ENCODE data around the gene ADAMTS12. TPM values are rescaled to one million over a fixed set of nuclear protein-coding genes. Genes with fewer than 3 reads are reported as not detected.

The ADAMTS12 gene
- total and polyA plus RNA-seq, 10 of the 15 experiments (the other 5 are each of a cell fraction or from before 2014, with no cell fraction given), result 0.11 to 35.8 (median 20.7) TPM

DNA sequence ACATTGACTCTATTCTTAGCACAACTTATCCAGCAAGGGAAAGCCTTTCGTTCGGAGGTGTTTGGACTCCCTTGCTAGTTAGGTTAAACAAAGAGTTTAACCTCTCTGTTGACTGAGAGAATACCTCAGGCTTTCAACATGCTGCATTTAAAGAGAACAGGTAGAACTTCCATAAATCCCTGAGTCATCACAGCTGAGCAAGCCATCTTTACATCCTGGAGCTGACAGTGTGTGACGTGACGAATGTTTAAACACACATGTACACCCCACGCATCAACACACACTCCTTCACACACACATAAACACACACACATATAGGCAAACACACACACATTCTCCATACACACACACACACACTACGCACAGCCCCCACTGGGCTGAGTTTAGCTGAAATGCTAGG lies 152.8 kb downstream of the ADAMTS12 start:
- no peak for ATAC-seq
- H3K27ac ChIP-seq (ENCODE audit: control insufficient read depth, insufficient read depth), result no peak overlapping the region
- H3K4me1 ChIP-seq (ENCODE audit: control insufficient read depth, insufficient read depth, low read length), result no peaks in the 10 kb centered on the region
- CTCF ChIA-PET, result no interaction called here
- in situ Hi-C loops (cut with MboI), result no loop called here
- no peaks in the 10 kb centered on the region for H3K36me3 ChIP-seq (ENCODE audit: control insufficient read depth in 2 of 2, insufficient read depth in 2 of 2, low read length in 1 of 2)
- no peaks in the 10 kb centered on the region for H3K9me3 ChIP-seq (replicated peaks; ENCODE audit: control insufficient read depth, insufficient read depth, low read length)
- POLR2A ChIA-PET, result no interaction called here
- H3K9ac ChIP-seq (ENCODE audit: control insufficient read depth, insufficient read depth, low read length), result no peak overlapping the region
- 78% methylated on average over 6 of the region's 6 CpGs for WGBS (ENCODE audit: insufficient coverage, insufficient replicate concordance, low lambda C conversion rate, missing lambda C conversion rate)
- SMC1A ChIA-PET (ENCODE audit: uncharacterized antibody, unreplicated experiment), result no interaction called here
- no peaks in the 10 kb centered on the region for H3K79me2 ChIP-seq (ENCODE audit: control insufficient read depth, insufficient read depth, low read length)
- H3K4me3 ChIP-seq, result no peak overlapping the region
- no peaks in the 10 kb centered on the region for H3K27me3 ChIP-seq (replicated peaks in 1 of 2; ENCODE audit: control insufficient read depth in 2 of 2, insufficient read depth in 2 of 2, low read length in 1 of 2)
- no TSS peak for BruUV-seq (replicated peaks)
- no peaks in the 10 kb centered on the region for H4K20me1 ChIP-seq (ENCODE audit: control insufficient read depth, insufficient read depth)
- RAD21 ChIA-PET (ENCODE audit: unreplicated experiment), result no interaction called here
- H2AFZ ChIP-seq (ENCODE audit: control insufficient read depth, low read depth, low read length), result no peak overlapping the region
- H3K4me2 ChIP-seq (ENCODE audit: control insufficient read depth, insufficient read depth), result no peak overlapping the region
- no peak for DNase-seq (ENCODE audit: low read depth, low spot score)
- no peak for FAIRE-seq
- intact Hi-C loops (cut with micrococcal nuclease; ENCODE audit: unreplicated experiment), result no loop called here
- no peak for TF ChIP-seq ZZZ3 (IDR thresholded peaks at IDR 0.05; ENCODE audit: control insufficient read depth, insufficient read length, low read depth)
- TF ChIP-seq YY1 (IDR thresholded peaks at IDR 0.05; ENCODE audit: low read depth, low read length), result no peak
- TF ChIP-seq, protein P1, sequence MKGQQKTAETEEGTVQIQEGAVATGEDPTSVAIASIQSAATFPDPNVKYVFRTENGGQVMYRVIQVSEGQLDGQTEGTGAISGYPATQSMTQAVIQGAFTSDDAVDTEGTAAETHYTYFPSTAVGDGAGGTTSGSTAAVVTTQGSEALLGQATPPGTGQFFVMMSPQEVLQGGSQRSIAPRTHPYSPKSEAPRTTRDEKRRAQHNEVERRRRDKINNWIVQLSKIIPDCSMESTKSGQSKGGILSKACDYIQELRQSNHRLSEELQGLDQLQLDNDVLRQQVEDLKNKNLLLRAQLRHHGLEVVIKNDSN (IDR thresholded peaks at IDR 0.05; ENCODE audit: borderline replicate concordance, extremely low read length, insufficient read depth, low read depth, low read length), result no peak
- TF ChIP-seq, protein P2, sequence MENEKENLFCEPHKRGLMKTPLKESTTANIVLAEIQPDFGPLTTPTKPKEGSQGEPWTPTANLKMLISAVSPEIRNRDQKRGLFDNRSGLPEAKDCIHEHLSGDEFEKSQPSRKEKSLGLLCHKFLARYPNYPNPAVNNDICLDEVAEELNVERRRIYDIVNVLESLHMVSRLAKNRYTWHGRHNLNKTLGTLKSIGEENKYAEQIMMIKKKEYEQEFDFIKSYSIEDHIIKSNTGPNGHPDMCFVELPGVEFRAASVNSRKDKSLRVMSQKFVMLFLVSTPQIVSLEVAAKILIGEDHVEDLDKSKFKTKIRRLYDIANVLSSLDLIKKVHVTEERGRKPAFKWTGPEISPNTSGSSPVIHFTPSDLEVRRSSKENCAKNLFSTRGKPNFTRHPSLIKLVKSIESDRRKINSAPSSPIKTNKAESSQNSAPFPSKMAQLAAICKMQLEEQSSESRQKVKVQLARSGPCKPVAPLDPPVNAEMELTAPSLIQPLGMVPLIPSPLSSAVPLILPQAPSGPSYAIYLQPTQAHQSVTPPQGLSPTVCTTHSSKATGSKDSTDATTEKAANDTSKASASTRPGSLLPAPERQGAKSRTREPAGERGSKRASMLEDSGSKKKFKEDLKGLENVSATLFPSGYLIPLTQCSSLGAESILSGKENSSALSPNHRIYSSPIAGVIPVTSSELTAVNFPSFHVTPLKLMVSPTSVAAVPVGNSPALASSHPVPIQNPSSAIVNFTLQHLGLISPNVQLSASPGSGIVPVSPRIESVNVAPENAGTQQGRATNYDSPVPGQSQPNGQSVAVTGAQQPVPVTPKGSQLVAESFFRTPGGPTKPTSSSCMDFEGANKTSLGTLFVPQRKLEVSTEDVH (IDR thresholded peaks at IDR 0.05; ENCODE audit: low read depth, partially characterized antibody), result no peak
- TF ChIP-seq ZBED1 (IDR thresholded peaks at IDR 0.05; ENCODE audit: borderline replicate concordance), result no peak
- no peak for TF ChIP-seq NFYA (IDR thresholded peaks at IDR 0.05; ENCODE audit: borderline replicate concordance, low read depth, low read length)
- no peak for TF ChIP-seq GATAD2B (conservative IDR thresholded peaks at IDR 0.05; ENCODE audit: low read depth)
- TF ChIP-seq POLR2AphosphoS2 (IDR thresholded peaks at IDR 0.05; ENCODE audit: low read depth, low read length), result no peak
